ENCODE measurements around the gene GAPT.
"Not testable (repeated sequence)": the region's sequence is repeated elsewhere in the genome, so short reads cannot be mapped to it uniquely, and the experiment has no call there.

GAPT gene

DNA sequence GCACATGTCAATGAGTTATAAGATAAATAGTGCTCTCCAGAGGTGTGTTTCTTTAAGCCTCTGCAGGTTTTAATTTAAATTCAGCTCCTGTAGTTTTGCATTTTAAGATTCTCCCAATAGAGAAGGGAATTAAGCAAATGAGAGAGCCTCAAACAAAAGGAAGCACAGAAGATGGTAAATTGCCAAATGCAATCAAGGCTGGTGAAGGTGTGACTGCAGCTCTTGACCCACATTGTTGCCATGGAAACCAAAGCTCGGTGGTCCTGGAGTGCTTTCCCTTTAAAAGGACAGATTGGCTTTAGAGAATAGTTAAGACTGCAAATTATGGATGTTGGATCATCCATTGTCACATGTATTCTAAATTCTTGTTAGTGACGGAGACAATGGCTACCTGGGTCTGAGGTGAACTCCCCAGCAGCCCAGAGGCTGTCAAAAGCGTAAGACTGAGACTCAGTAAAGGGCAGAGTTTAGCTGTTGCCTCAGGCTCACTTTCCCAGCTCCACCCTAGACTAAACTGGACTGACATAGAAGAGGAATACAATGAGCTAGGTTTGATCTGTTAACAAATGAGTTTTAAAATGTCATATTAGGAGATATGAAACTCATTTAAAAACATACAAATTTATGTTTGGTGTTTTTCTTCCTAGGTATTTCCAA is 12.3 kb downstream of the GAPT start:
- no peak for DNase-seq (ENCODE audit: low read depth in 2 of 2)

DNA sequence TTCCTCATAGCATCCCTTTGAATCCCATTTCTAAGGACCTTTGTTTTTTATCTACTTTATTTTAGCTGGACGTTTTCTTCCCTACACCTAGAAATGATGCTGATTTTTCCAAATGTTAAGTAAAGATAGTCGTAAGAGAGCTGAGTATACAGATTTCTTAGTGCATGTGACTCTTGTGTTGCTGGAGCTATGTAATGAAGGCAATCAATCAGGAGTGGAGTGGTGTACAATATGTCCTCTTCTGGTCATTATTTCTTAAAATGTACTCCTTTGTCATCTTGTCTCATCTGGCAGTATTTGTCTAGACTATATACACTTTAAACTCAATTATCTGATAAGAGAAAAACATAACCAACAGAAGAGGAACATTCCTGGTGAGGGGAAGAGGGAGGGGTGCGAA is 13.5 kb downstream of the GAPT start:
- DNase-seq (ENCODE audit: low read depth in 2 of 2), result no peak

DNA sequence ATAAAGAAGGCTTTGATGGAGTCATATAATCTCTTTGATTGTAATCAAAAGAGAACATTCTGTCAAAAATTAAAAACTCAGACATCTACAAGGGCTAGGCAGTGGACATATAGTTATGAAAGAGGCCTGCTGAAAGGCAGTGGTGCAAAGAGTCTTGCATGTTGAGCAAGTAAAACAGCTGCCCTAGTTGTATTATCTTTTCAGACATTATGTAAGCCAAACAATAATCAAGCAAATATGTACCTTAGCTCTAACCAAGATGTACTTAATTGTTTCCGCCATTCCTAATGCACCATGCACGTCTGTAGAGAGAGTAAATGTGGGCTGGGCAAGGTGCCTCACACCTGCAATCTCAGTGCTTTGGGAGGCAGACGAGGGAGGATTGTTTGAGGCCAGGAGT is 14.3 kb downstream of the GAPT start:
- no peak for DNase-seq (ENCODE audit: low read depth in 2 of 2)

DNA sequence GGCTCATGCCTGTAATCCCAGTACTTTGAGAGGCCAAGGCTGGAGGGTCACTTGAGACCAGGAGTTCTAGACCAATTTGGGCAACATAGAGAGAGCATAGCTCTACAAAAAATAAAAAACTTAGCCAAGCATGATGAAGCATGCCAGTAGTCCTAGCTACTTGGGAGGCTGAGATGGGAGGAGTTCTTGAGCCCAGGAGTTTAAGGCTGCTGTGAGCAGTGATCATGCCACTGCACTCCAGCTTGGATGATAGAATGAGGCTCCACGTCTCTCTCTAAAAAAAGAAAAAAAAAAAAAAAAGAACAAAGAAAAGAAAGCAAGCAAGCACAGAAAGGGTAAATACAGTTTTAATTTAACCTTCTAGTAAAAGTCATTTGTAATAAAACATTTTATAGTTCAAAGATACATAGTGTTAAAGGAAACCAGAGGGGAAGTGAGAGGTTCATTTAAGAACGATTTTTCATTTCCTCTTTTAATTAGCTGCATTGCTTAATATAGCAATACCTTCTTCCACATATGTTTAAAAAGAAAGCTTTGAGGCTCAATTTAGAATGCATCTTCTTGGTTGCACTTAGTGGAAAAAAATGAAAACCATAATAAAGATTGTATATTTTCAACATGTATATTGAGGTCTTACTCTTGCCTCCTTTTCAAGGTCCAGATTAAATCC is 14.9 kb downstream of the GAPT start:
- DNase-seq (ENCODE audit: low read depth in 2 of 2), result no peak

DNA sequence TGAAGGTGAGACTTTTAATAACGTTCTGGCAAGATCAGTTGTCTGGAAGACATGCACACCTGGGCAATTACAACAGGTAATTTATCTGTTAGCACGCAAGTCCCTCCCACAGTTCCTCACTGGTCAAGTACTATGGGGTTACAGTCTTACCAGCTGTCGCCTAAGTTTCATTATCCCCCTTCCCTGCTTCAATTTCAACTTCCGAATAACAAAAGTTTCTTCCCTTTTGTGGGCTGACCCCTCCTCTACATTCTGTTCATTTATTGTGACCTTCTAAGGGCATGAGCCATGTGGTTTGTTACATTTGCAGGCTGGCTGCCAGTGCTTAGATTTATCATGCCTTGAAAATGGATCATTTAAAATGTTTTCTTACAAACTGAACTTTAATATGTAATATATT is 16.5 kb downstream of the GAPT start:
- no peak for DNase-seq (ENCODE audit: low read depth in 2 of 2)

DNA sequence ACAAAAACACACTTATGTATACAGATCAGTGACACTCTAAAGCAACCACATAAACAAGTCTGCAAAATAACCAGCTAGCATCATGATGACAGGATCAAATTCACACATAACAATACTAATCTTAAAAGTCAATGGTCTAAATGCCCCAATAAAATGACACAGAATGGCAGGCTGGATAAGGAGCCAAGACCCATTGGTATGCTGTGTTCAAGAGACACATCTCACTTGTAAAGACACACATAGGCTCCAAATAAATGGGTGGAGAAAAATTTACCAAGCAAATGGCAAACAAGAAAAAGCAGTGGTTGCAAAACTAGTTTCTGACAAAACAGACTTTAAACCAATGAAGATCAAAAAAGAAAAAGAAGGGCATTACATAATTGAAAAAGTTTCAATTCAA is 26.0 kb downstream of the GAPT start:
- DNase-seq (ENCODE audit: low read depth in 2 of 2), result no peak

DNA sequence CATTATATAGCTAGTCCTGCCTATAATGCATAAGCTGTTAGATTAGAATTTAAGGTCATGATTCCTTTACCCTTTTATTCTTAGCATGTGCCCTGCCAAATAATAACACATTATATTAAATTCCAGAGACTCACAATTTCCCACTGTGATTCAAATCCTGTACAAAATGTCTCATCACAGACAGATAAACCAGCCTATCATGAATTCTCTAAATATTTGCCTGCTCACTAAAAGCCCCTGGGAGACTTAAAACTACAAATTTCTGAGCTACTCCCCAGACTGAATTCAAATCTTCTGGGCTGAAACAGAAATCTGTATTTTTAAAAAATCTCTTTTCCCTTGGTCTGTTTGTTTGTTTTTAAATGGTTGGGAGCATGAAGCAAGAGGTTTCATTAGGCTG is 32.7 kb downstream of the GAPT start:
- DNase-seq (ENCODE audit: low read depth in 2 of 2), result no peak

DNA sequence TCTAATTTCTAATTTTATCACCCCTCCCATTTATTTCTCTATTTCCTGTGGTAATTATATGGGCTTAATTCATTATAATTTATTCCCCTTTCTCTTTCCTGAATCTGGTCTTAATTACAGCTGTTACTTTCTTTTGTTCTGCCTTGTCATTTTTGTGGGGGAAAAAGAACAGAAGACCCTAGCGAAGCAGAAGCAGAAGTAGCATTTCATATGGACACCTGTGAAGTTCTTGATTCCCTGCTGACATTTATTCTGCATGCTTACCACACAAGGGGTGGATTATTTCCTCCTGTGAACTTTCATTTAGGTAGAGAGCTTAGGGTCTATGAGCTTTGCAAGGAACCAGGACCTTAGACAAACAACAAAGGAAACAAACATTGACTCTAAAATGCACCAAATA is 33.3 kb downstream of the GAPT start:
- DNase-seq (ENCODE audit: low read depth in 2 of 2), result no peak

DNA sequence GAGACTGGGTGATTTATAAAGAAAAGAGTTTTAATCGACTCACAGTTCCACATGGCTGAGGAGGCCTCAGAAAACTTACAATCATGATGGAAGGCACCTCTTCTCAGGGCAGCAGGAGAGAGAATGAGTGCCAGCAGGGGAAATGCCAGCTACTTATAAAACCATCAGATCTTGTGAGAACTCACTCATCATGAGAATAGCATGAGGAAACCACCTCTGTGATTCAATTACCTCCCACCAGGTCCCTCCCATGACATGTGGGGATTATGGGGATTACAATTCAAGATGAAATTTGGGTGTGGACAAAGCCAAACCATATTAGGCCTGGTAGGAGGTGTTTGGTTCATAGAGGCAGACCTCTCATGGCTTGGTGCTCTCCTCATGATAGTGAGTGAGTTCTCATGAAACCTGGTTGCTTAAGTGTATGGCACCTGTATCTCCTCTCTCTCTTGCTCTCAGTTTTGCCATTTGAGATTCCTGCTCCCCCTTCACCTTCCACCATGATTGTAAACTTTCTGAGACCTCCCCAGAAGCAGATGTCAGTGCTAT is 39.8 kb downstream of the GAPT start:
- no peak for DNase-seq (ENCODE audit: low read depth in 2 of 2)

DNA sequence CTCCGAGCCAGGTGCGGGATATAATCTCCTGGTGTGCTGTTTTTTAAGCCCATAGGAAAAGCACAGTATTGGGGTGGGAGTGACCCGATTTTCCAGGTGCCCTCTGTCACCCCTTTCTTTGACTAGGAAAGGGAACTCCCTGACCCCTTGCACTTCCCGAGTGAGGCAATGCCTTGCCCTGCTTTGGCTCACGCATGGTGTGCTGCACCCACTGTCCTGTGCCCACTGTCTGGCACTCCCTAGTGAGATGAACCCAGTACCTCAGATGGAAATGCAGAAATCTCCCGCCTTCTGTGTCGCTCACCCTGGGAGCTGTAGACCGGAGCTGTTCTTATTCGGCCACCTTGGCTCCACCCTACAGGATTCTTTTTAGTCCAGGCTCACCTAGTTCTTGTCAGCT is 50.7 kb downstream of the GAPT start:
- not testable (repeated sequence) for DNase-seq (ENCODE audit: low read depth in 2 of 2)

DNA sequence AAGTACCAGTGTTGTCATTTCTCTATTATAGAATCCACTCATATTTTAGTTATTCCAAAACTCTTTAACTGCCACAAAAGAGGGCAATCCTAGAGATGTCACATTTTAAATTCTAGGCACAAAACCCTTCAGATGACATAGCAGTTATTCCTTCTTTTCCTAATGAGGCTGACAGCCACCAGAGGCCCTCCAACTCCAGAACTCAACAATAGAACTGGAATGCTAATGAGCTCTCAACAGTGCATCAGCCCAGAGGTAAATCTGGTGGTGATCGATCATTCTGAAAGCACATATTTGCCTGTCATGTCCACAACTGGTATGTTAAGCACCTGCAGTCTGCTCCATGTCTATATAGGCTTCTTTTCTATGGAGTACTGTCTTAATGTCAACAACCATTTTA is 51.5 kb downstream of the GAPT start:
- DNase-seq (ENCODE audit: low read depth in 2 of 2), result no peak

DNA sequence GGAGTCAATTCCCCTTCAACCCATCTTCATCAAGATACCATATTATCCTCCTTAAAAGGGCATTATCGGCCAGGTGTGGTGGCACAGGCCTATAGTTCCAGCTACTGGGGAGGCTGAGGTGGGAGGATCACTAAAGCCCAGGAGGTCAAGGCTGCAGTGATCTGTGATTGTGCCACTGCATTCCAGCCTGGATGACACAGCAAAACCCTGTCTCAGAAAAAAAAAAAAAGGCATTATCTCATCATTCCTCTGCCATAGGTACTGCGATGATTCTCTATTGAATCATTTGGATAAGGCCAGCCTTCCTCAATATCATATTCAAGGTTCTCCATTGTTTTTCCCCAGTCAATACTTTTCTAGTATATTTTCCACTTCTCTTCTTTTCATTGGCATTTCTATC is 52.5 kb downstream of the GAPT start:
- DNase-seq (ENCODE audit: low read depth in 2 of 2), result no peak

DNA sequence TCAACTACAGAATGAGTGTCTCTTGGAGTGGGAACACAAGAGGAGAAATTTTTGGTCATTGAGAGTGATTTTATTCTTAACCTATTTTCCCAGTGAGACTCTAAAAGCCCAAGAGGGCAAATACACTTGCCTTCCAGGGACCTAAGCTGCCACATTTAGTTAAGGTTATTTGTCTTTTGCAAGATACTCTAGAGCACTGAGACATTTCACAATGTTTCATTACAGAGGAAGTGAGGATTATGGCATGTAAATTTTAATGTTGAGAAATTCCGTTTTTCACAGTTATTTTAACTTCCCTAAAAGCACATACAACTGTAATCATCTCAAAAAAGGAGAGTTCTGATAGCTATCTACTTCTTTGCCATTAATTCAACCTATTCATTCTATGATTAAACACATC is 53.0 kb downstream of the GAPT start:
- DNase-seq (ENCODE audit: low read depth in 2 of 2), result no peak

DNA sequence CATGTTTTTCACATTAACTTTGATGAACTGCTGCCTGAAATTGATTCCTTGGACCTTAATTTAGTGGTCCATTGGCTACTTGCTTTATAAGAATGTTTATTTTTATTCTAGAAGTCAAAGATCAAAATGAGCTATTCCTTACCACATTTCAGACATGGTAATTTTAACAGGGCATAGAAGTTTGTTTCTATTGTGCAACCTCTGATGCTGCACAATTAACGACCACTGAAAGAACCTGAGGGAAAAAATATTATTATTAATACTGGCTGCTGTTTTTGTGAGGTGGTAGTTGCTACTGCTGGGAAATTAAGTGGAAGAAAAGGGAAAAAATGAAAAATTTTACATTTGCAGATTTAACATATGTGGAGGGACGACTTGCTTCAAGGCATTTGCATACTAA is 53.7 kb downstream of the GAPT start:
- no peak for DNase-seq (ENCODE audit: low read depth in 2 of 2)

DNA sequence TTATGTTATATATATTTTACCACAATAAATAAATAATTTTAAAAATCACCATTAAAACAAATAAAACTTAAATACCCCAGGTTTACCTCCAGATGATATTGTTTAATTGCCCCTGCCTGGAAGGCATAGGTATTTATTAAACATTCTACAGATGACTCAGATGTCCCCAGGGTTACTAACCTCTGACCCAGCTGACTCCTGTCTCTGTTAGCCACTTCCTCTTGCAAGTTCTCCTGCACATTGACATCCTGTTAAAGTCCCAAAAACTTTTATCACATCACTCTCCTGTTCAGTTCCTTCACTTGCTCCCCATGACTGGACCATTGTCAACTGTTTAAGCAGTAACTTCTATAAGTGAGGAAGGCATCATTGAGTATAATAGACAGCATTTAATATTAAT is 54.7 kb downstream of the GAPT start:
- no peak for DNase-seq (ENCODE audit: low read depth in 2 of 2)

Data from stimulated activated CD8-positive, alpha-beta memory T cell treated with anti-CD3 and anti-CD28 coated beads, Interleukin-2, amount 100 ng/mL, for 48 hours (primary cell).